ENCODE data around the gene RTL10.

Gene RTL10

GRCh38 chr22:19831016-19831415 is 23.7 kb downstream of the RTL10 start:
- no peak overlapping the region for H3K4me3 ChIP-seq (ENCODE audit: low read length)
- H3K4me2 ChIP-seq (ENCODE audit: low read length), result no peak overlapping the region
- no peaks in the 10 kb centered on the region for H3K36me3 ChIP-seq (ENCODE audit: insufficient read depth, low read length)
- no peaks in the 10 kb centered on the region for H3K9me3 ChIP-seq (replicated peaks; ENCODE audit: low read length)
- no peaks in the 10 kb centered on the region for H3K27me3 ChIP-seq (ENCODE audit: control insufficient read depth, insufficient read depth, low read length)
- no peaks in the 10 kb centered on the region for H3K4me1 ChIP-seq (ENCODE audit: control insufficient read depth, insufficient read depth, low read length)
- no peak overlapping the region for H3K9ac ChIP-seq (ENCODE audit: low read depth, low read length)

- Histone ChIP-seq H3K27me3 (ENCODE audit: control insufficient read depth, insufficient read depth, low read length) (no peaks in the 10 kb centered on the region), H3K36me3 (ENCODE audit: insufficient read depth, low read length) (no peaks in the 10 kb centered on the region), H3K9me3 (replicated peaks; ENCODE audit: low read length) (no peaks in the 10 kb centered on the region)
Measured at GRCh38 chr22:19828035-19828401, 26.7 kb downstream of the RTL10 start.

GRCh38 chr22:19827341-19828034 is 27.2 kb downstream of the RTL10 start:
- no peak overlapping the region for H3K9ac ChIP-seq (ENCODE audit: low read depth, low read length)
- H3K4me1 ChIP-seq (ENCODE audit: control insufficient read depth, insufficient read depth, low read length), result no peaks in the 10 kb centered on the region
- no peaks in the 10 kb centered on the region for H3K27me3 ChIP-seq (ENCODE audit: control insufficient read depth, insufficient read depth, low read length)
- H3K9me3 ChIP-seq (replicated peaks; ENCODE audit: low read length), result no peaks in the 10 kb centered on the region
- H3K36me3 ChIP-seq (ENCODE audit: insufficient read depth, low read length), result no peaks in the 10 kb centered on the region
- no peak overlapping the region for H3K4me3 ChIP-seq (ENCODE audit: low read length)
- H3K4me2 ChIP-seq (ENCODE audit: low read length), result no peak overlapping the region

More at GRCh38 chr22:19828035-19828401, 26.7 kb downstream of the RTL10 start:
- no peak overlapping the region for H3K4me3 ChIP-seq (ENCODE audit: low read length)
- H3K4me1 ChIP-seq (ENCODE audit: control insufficient read depth, insufficient read depth, low read length), result no peaks in the 10 kb centered on the region
- no peak overlapping the region for H3K4me2 ChIP-seq (ENCODE audit: low read length)
- H3K9ac ChIP-seq (ENCODE audit: low read depth, low read length), result no peak overlapping the region

- H3K4me3 ChIP-seq (ENCODE audit: low read length), result no peak overlapping the region
- H3K9ac ChIP-seq (ENCODE audit: low read depth, low read length), result no peak overlapping the region
- H3K36me3 ChIP-seq (ENCODE audit: insufficient read depth, low read length), result no peaks in the 10 kb centered on the region
- no peaks in the 10 kb centered on the region for H3K27me3 ChIP-seq (ENCODE audit: control insufficient read depth, insufficient read depth, low read length)
- H3K4me2 ChIP-seq (ENCODE audit: low read length), result no peak overlapping the region
- H3K4me1 ChIP-seq (ENCODE audit: control insufficient read depth, insufficient read depth, low read length), result no peaks in the 10 kb centered on the region
- H3K9me3 ChIP-seq (replicated peaks; ENCODE audit: low read length), result no peaks in the 10 kb centered on the region
Measured at GRCh38 chr22:19826619-19826950, 28.1 kb downstream of the RTL10 start.

- H3K4me3 ChIP-seq (ENCODE audit: low read length), result no peak overlapping the region
- no peaks in the 10 kb centered on the region for H3K27me3 ChIP-seq (ENCODE audit: control insufficient read depth, insufficient read depth, low read length)
- H3K4me1 ChIP-seq (ENCODE audit: control insufficient read depth, insufficient read depth, low read length), result no peaks in the 10 kb centered on the region
- H3K9me3 ChIP-seq (replicated peaks; ENCODE audit: low read length), result no peaks in the 10 kb centered on the region
- H3K36me3 ChIP-seq (ENCODE audit: insufficient read depth, low read length), result no peaks in the 10 kb centered on the region
- H3K4me2 ChIP-seq (ENCODE audit: low read length), result no peak overlapping the region
- H3K9ac ChIP-seq (ENCODE audit: low read depth, low read length), result no peak overlapping the region
Measured at GRCh38 chr22:19825904-19826618, 28.6 kb downstream of the RTL10 start.

GRCh38 chr22:19824926-19825339 is 29.7 kb downstream of the RTL10 start:
- Histone ChIP-seq H3K36me3 (ENCODE audit: insufficient read depth, low read length) (no peaks in the 10 kb centered on the region), H3K27me3 (ENCODE audit: control insufficient read depth, insufficient read depth, low read length) (no peaks in the 10 kb centered on the region), H3K4me1 (ENCODE audit: control insufficient read depth, insufficient read depth, low read length) (no peaks in the 10 kb centered on the region), H3K4me3 (ENCODE audit: low read length) (no peak overlapping the region), H3K9ac (ENCODE audit: low read depth, low read length) (no peak overlapping the region), H3K9me3 (replicated peaks; ENCODE audit: low read length) (no peaks in the 10 kb centered on the region), H3K4me2 (ENCODE audit: low read length) (no peak overlapping the region)

- Histone ChIP-seq H3K9ac (ENCODE audit: low read depth, low read length) (no peak overlapping the region), H3K36me3 (ENCODE audit: insufficient read depth, low read length) (no peaks in the 10 kb centered on the region), H3K4me1 (ENCODE audit: control insufficient read depth, insufficient read depth, low read length) (no peaks in the 10 kb centered on the region), H3K4me3 (ENCODE audit: low read length) (no peak overlapping the region), H3K27me3 (ENCODE audit: control insufficient read depth, insufficient read depth, low read length) (no peaks in the 10 kb centered on the region), H3K4me2 (ENCODE audit: low read length) (no peak overlapping the region), H3K9me3 (replicated peaks; ENCODE audit: low read length) (no peaks in the 10 kb centered on the region)
Measured at GRCh38 chr22:19824212-19824925, 30.3 kb downstream of the RTL10 start.

GRCh38 chr22:19823902-19824211 is 30.8 kb downstream of the RTL10 start:
- H3K9ac ChIP-seq (ENCODE audit: low read depth, low read length), result no peak overlapping the region
- no peaks in the 10 kb centered on the region for H3K27me3 ChIP-seq (ENCODE audit: control insufficient read depth, insufficient read depth, low read length)
- no peaks in the 10 kb centered on the region for H3K9me3 ChIP-seq (replicated peaks; ENCODE audit: low read length)

GRCh38 chr22:19823191-19823901 is 31.3 kb downstream of the RTL10 start:
- H3K4me3 ChIP-seq (ENCODE audit: low read length), result no peak overlapping the region

More at GRCh38 chr22:19823902-19824211, 30.8 kb downstream of the RTL10 start:
- H3K4me3 ChIP-seq (ENCODE audit: low read length), result no peak overlapping the region
- no peak overlapping the region for H3K4me2 ChIP-seq (ENCODE audit: low read length)
- no peaks in the 10 kb centered on the region for H3K4me1 ChIP-seq (ENCODE audit: control insufficient read depth, insufficient read depth, low read length)
- no peaks in the 10 kb centered on the region for H3K36me3 ChIP-seq (ENCODE audit: insufficient read depth, low read length)

GRCh38 chr22:19822301-19823117 is 32.2 kb downstream of the RTL10 start:
- Histone ChIP-seq H3K36me3 (ENCODE audit: insufficient read depth, low read length) (no peaks in the 10 kb centered on the region), H3K27me3 (ENCODE audit: control insufficient read depth, insufficient read depth, low read length) (no peaks in the 10 kb centered on the region), H3K9me3 (replicated peaks; ENCODE audit: low read length) (no peaks in the 10 kb centered on the region), H3K4me2 (ENCODE audit: low read length) (no peak overlapping the region), H3K4me3 (ENCODE audit: low read length) (no peak overlapping the region), H3K9ac (ENCODE audit: low read depth, low read length) (no peak overlapping the region), H3K4me1 (ENCODE audit: control insufficient read depth, insufficient read depth, low read length) (no peaks in the 10 kb centered on the region)

More at GRCh38 chr22:19823191-19823901, 31.3 kb downstream of the RTL10 start:
- Histone ChIP-seq H3K9me3 (replicated peaks; ENCODE audit: low read length) (no peaks in the 10 kb centered on the region), H3K36me3 (ENCODE audit: insufficient read depth, low read length) (no peaks in the 10 kb centered on the region), H3K9ac (ENCODE audit: low read depth, low read length) (no peak overlapping the region), H3K4me1 (ENCODE audit: control insufficient read depth, insufficient read depth, low read length) (no peaks in the 10 kb centered on the region), H3K27me3 (ENCODE audit: control insufficient read depth, insufficient read depth, low read length) (no peaks in the 10 kb centered on the region), H3K4me2 (ENCODE audit: low read length) (no peak overlapping the region)

Measured in skeletal muscle satellite cell (primary cell).